GM12864 (cell line): Measurements from ENCODE around the gene PAPOLA.

Experiments used
- DNase-seq: peaks from one replicate; pipeline ENCODE4 v3.0.0-alpha.2; 2011; ENCODE audit warnings: low read depth
- H3K4me3 ChIP-seq: 2 replicates; pipeline ENCODE4 v1.5.1; 2011; ENCODE audit warnings: mild to moderate bottlenecking, low read depth, low read length, control low read depth
- CTCF ChIP-seq: IDR thresholded peaks from 2 replicates; pipeline ENCODE4 v1.5.1; 2011; ENCODE audit warnings: low read depth, mild to moderate bottlenecking, moderate library complexity, low read length, control low read depth, inconsistent platforms; ENCODE audit errors: missing control alignments

Gene PAPOLA

DNA sequence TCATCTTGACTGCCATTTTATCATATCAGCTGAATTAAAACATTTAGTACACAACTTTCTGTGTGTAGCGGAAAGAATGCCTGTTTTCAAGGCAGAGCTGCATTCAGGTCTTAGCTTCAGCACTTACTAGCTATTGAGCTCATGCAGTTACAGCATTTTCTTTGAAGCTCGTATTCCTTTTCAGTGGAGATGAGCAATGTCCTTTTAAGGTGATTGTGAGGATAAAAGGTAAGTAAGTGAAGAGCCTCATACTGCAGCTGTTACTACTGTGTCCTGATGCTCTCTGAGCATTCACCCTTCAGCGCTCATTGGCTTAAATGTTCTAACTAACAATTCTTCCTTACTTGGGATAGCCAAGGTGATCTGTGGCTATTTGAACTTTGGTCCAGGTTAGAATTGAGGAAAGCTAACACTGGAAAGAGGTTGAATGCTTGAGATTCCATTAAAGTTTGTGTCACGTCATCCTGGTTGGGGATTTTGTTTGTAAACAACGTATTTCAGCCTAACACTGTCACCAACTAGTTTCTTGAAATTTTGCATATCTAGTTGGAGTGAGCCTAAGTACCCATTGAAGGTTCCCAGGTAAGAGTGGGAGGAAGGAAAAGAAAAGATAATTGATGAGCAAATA is 71.4 kb downstream of the PAPOLA start:
- no peak for DNase-seq
- TF ChIP-seq CTCF = no peak
- H3K4me3 ChIP-seq = no peak overlapping the region

DNA sequence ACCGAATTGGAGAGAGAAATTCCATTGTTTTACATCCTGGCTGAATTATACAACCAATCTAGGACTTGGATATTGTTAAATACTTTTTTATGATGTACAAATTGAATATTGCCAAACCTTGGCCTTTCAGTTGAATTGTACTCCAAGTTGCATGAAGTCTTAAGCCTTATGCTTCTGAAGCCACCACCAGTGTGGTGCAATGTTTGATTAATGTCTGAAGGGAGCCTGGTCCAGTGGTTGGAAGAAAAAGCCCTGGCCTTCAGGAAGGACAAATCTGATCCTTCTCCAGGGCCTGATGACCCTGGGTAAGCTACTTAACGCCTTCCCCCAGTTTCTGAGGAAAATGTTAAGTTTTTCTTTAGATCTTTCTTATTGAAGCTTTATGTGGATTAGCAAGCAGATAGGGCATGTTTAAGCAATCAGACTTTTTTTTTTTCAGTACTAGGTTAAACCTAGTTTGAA is 72.0 kb downstream of the PAPOLA start:
- no peak for TF ChIP-seq CTCF
- no peak for DNase-seq
- no peak overlapping the region for H3K4me3 ChIP-seq

GRCh38 chr14:96574633-96575632 is 72.8 kb downstream of the PAPOLA start:
- DNase-seq = no peak
- H3K4me3 ChIP-seq = no peak overlapping the region
- TF ChIP-seq CTCF = no peak

GRCh38 chr14:96576359-96576758 is 74.2 kb downstream of the PAPOLA start:
- H3K4me3 ChIP-seq = no peak overlapping the region
- no peak for DNase-seq
- no peak for TF ChIP-seq CTCF

GRCh38 chr14:96576937-96577336 is 74.8 kb downstream of the PAPOLA start:
- TF ChIP-seq CTCF = no peak
- H3K4me3 ChIP-seq = no peak overlapping the region
- DNase-seq = no peak

GRCh38 chr14:96578619-96579018 is 76.4 kb downstream of the PAPOLA start:
- no peak for DNase-seq
- H3K4me3 ChIP-seq = no peak overlapping the region
- TF ChIP-seq CTCF = no peak
